ENCODE measurements around the gene MBD4.

DNA sequence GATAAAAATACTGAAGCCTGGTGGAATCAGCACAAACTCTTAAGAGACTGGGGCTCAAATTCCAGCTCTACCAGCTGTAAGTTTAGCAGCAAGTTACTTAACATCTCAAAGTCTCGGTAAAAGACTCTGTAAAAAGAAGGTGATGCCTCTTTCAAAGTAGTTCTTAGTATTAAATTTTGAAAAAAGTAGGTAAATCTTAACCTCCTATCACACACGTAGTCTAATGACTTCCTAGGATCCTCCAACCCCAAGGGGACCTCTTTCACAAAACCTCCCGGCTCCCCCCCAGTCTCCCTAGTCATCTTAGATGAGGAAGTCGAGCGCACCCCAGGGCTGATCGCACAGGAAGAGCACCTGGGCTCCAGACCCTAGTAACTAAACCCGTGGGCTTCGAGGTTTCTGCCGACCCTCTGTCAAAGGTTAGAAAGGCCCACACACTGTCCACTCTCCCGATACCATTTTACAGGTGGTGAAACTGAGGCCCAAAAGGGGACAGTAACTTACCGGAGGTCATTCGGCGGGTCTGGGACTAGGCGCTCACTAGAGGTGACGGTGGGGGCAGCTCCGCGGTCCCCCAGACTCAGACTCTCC lies 427 bp downstream of the MBD4 start:
- TF ChIP-seq, protein P1, sequence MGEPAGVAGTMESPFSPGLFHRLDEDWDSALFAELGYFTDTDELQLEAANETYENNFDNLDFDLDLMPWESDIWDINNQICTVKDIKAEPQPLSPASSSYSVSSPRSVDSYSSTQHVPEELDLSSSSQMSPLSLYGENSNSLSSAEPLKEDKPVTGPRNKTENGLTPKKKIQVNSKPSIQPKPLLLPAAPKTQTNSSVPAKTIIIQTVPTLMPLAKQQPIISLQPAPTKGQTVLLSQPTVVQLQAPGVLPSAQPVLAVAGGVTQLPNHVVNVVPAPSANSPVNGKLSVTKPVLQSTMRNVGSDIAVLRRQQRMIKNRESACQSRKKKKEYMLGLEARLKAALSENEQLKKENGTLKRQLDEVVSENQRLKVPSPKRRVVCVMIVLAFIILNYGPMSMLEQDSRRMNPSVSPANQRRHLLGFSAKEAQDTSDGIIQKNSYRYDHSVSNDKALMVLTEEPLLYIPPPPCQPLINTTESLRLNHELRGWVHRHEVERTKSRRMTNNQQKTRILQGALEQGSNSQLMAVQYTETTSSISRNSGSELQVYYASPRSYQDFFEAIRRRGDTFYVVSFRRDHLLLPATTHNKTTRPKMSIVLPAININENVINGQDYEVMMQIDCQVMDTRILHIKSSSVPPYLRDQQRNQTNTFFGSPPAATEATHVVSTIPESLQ (CRISPR knock-in tag; IDR thresholded peaks at IDR 0.05): no peak
- TF ChIP-seq, protein P2, sequence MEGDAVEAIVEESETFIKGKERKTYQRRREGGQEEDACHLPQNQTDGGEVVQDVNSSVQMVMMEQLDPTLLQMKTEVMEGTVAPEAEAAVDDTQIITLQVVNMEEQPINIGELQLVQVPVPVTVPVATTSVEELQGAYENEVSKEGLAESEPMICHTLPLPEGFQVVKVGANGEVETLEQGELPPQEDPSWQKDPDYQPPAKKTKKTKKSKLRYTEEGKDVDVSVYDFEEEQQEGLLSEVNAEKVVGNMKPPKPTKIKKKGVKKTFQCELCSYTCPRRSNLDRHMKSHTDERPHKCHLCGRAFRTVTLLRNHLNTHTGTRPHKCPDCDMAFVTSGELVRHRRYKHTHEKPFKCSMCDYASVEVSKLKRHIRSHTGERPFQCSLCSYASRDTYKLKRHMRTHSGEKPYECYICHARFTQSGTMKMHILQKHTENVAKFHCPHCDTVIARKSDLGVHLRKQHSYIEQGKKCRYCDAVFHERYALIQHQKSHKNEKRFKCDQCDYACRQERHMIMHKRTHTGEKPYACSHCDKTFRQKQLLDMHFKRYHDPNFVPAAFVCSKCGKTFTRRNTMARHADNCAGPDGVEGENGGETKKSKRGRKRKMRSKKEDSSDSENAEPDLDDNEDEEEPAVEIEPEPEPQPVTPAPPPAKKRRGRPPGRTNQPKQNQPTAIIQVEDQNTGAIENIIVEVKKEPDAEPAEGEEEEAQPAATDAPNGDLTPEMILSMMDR (IDR thresholded peaks at IDR 0.05): no peak
- TF ChIP-seq, protein P3, sequence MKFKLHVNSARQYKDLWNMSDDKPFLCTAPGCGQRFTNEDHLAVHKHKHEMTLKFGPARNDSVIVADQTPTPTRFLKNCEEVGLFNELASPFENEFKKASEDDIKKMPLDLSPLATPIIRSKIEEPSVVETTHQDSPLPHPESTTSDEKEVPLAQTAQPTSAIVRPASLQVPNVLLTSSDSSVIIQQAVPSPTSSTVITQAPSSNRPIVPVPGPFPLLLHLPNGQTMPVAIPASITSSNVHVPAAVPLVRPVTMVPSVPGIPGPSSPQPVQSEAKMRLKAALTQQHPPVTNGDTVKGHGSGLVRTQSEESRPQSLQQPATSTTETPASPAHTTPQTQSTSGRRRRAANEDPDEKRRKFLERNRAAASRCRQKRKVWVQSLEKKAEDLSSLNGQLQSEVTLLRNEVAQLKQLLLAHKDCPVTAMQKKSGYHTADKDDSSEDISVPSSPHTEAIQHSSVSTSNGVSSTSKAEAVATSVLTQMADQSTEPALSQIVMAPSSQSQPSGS (CRISPR knock-in tag; IDR thresholded peaks at IDR 0.05; ENCODE audit: borderline replicate concordance, low read depth): no peak
- no peak for TF ChIP-seq NR2C2 (CRISPR knock-in tag; IDR thresholded peaks at IDR 0.05)
- TF ChIP-seq SP1 (CRISPR knock-in tag; conservative IDR thresholded peaks at IDR 0.05): no peak
- TF ChIP-seq, protein P4, sequence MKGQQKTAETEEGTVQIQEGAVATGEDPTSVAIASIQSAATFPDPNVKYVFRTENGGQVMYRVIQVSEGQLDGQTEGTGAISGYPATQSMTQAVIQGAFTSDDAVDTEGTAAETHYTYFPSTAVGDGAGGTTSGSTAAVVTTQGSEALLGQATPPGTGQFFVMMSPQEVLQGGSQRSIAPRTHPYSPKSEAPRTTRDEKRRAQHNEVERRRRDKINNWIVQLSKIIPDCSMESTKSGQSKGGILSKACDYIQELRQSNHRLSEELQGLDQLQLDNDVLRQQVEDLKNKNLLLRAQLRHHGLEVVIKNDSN (CRISPR knock-in tag; IDR thresholded peaks at IDR 0.05): 0 out of 2 replicates have a peak, but pooled peaks have one; percentile 44
